ENCODE data around the gene CD79B.

GRCh38 chr17:63929860-63930766 is 2.0 kb downstream of the CD79B start:
- no peak for TF ChIP-seq CTCF (IDR thresholded peaks at IDR 0.05; ENCODE audit: insufficient read depth, low read depth, low read length)
- TF ChIP-seq EZH2 (IDR thresholded peaks at IDR 0.05; ENCODE audit: insufficient read depth, low read length): no peak

Data from astrocyte (in vitro differentiated cells and primary cell).